PC-9 (cell line): ENCODE results near the gene LYST. TPM values are rescaled to one million over a fixed set of nuclear protein-coding genes. Genes with fewer than 3 reads are reported as not detected.

Experiments
- BruUV-seq: library from RNA; stranded (reverse); fragments of 400-500 nt; replicated peaks from 2 replicates; lab custom pipeline; 2021; lab: Mats Ljungman, UMichigan
- CTCF ChIA-PET: fragments of 300-600 bp; sonication (Branson Sonifier 250); formaldehyde crosslinking; loops from one replicate; lab custom pipeline; 2022; ENCODE audit warnings: antibody characterized with exemption; lab: Charles Lee
- POLR2A ChIA-PET: fragments of 300-600 bp; sonication (Branson Sonifier 250); formaldehyde crosslinking; loops from one replicate; lab custom pipeline; 2022; ENCODE audit warnings: antibody characterized with exemption; ENCODE audit not compliant: unreplicated experiment; lab: Charles Lee
- DNase-seq, 2 experiments: peaks; one replicate each; pipeline versions ENCODE4 v3.0.0 to v3.0.0-alpha.2; 2015 to 2022; ENCODE audit warnings: mixed read lengths in 1 of 2
- H2AFZ ChIP-seq: fragments of 200-600 bp; sonication (generic); 2 replicates; pipeline ENCODE4 v1.8.1; 2017; ENCODE audit warnings: antibody characterized with exemption
- H3F3A ChIP-seq: fragments of 200-600 bp; sonication (generic); 2 replicates; pipeline ENCODE4 v1.8.1; 2017; ENCODE audit warnings: antibody characterized with exemption, mild to moderate bottlenecking, low read depth; ENCODE audit not compliant: insufficient read depth
- H3K27ac ChIP-seq: fragments of 200-600 bp; sonication (generic); 2 replicates; pipeline ENCODE4 v1.6.1; 2016; ENCODE audit warnings: mixed run types
- H3K27me3 ChIP-seq: fragments of 200-600 bp; sonication (generic); 2 replicates; pipeline ENCODE4 v1.6.1; 2016; ENCODE audit warnings: low read depth, mixed run types; ENCODE audit not compliant: insufficient read depth
- H3K36me3 ChIP-seq: fragments of 200-600 bp; sonication (generic); 2 replicates; pipeline ENCODE4 v1.6.1; 2016; ENCODE audit warnings: low read depth, mixed run types
- H3K4me1 ChIP-seq: fragments of 200-600 bp; sonication (generic); replicated peaks from 2 replicates; pipeline ENCODE4 v1.6.1; 2016; ENCODE audit warnings: mixed run types; ENCODE audit not compliant: insufficient read depth
- H3K4me2 ChIP-seq: fragments of 200-600 bp; sonication (generic); 2 replicates; pipeline ENCODE4 v1.6.1; 2017; ENCODE audit warnings: mixed run types
- H3K4me3 ChIP-seq: fragments of 200-600 bp; sonication (generic); 2 replicates; pipeline ENCODE4 v1.6.1; 2016; ENCODE audit warnings: mixed run types
- H3K79me2 ChIP-seq: fragments of 200-600 bp; sonication (generic); 2 replicates; pipeline ENCODE4 v1.6.1; 2017; ENCODE audit warnings: low read depth, mixed run types
- H3K9me2 ChIP-seq: fragments of 200-600 bp; sonication (generic); 2 replicates; pipeline ENCODE4 v1.8.1; 2017; ENCODE audit warnings: mild to moderate bottlenecking; ENCODE audit not compliant: insufficient read depth
- H3K9me3 ChIP-seq: fragments of 200-600 bp; sonication (generic); 2 replicates; pipeline ENCODE4 v1.8.1; 2016; ENCODE audit warnings: low read depth; ENCODE audit not compliant: insufficient read depth
- H4K20me1 ChIP-seq: fragments of 200-600 bp; sonication (generic); 2 replicates; pipeline ENCODE4 v1.8.1; 2017; ENCODE audit not compliant: insufficient read depth
- EZH2 ChIP-seq: fragments of 200-600 bp; sonication (generic); IDR thresholded peaks from 2 replicates; pipeline ENCODE4 v1.8.0; 2017; ENCODE audit warnings: antibody characterized with exemption, low read depth
- intact Hi-C: fragments of 100-400 bp; cut with micrococcal nuclease; formaldehyde crosslinking; loops from one replicate; pipeline ENCODE4 v1.10.0; 2022; ENCODE audit not compliant: unreplicated experiment
- total RNA-seq: library from RNA; stranded (reverse); gene quantifications from 2 replicates; pipeline ENCODE4 v1.2.3, GENCODE V29; 2021
- TF ChIP-seq, protein P1 (sequence below): fragments of 200-600 bp; sonication (generic); conservative IDR thresholded peaks from 2 replicates; pipeline ENCODE4 v1.6.1; 2017; ENCODE audit warnings: mixed run types, antibody characterized with exemption, mild to moderate bottlenecking, moderate library complexity

LYST gene
- total RNA-seq, 1 experiment from 2014 or later = 14.1 TPM

DNA sequence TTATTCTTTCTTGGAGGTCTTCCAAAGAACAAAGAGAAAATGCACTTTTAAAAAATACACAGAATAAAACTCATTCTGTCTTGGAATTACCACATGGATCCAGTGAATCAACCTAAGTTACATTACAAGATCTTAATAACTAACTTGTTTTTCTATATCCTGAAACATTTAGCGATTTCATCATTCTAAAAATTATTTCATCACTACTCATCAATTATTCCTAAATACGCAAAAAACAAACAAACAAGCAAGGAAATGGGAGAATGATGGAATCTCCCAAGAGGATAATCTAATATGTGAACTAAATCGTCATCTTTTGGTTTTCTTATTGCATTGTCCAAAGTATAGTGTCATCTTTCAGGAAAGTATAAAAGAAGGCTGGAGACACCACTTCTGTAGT lies 178.6 kb downstream of the LYST start:
- Histone ChIP-seq H3K79me2 (no peaks in the 10 kb centered on the region), H3K4me2 (no peak overlapping the region), H3K9me2 (no peaks in the 10 kb centered on the region), H3K9me3 (no peaks in the 10 kb centered on the region), H3F3A (no peaks in the 10 kb centered on the region), H3K4me1 (no peaks in the 10 kb centered on the region), H3K36me3 (no peaks in the 10 kb centered on the region), H3K4me3 (no peak overlapping the region), H3K27me3 (no peaks in the 10 kb centered on the region), H3K27ac (no peak overlapping the region), H4K20me1 (no peaks in the 10 kb centered on the region), H2AFZ (no peak overlapping the region)
- intact Hi-C loops = no loop called here
- no peak for DNase-seq
- ChIA-PET CTCF (no interaction called here), POLR2A (no interaction called here)
- BruUV-seq = no TSS peak
- no peak for TF ChIP-seq EZH2
- TF ChIP-seq, protein P1, sequence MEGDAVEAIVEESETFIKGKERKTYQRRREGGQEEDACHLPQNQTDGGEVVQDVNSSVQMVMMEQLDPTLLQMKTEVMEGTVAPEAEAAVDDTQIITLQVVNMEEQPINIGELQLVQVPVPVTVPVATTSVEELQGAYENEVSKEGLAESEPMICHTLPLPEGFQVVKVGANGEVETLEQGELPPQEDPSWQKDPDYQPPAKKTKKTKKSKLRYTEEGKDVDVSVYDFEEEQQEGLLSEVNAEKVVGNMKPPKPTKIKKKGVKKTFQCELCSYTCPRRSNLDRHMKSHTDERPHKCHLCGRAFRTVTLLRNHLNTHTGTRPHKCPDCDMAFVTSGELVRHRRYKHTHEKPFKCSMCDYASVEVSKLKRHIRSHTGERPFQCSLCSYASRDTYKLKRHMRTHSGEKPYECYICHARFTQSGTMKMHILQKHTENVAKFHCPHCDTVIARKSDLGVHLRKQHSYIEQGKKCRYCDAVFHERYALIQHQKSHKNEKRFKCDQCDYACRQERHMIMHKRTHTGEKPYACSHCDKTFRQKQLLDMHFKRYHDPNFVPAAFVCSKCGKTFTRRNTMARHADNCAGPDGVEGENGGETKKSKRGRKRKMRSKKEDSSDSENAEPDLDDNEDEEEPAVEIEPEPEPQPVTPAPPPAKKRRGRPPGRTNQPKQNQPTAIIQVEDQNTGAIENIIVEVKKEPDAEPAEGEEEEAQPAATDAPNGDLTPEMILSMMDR = no peak

DNA sequence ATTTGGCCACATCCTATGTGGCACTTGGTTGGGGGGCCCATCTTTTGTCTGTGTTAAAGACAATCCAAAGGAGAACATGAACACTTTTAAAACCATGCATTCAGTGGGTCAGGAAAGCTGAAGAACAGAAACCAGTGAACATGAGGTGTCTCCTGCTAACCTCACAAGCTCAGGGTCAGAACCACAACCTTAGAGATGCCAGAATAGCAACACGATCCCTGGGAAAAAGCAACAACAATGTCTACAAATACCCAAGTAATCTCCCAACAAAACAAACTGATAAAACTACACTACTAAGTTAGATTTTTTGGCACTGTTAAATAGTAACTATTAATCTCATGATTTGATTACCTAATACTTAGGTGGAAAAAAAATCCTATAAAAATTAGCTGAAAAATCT lies 183.1 kb downstream of the LYST start:
- Histone ChIP-seq H3K36me3 (no peaks in the 10 kb centered on the region), H3K79me2 (no peaks in the 10 kb centered on the region), H3K27me3 (no peaks in the 10 kb centered on the region), H3F3A (no peaks in the 10 kb centered on the region), H3K9me3 (no peaks in the 10 kb centered on the region), H3K4me3 (no peak overlapping the region), H3K4me1 (no peaks in the 10 kb centered on the region), H3K4me2 (no peak overlapping the region), H4K20me1 (no peaks in the 10 kb centered on the region), H2AFZ (no peak overlapping the region), H3K9me2 (no peaks in the 10 kb centered on the region), H3K27ac (no peak overlapping the region)
- TF ChIP-seq, protein P1 = no peak
- TF ChIP-seq EZH2 = no peak
- BruUV-seq = no TSS peak
- ChIA-PET POLR2A (interaction anchor here (0.5 kb wide), 1 partner anchor 70 kb away, joined by 10 read pairs; no protein-coding TSS in a partner anchor), CTCF (interaction anchor here (0.6 kb wide), 1 partner anchor 216 kb away, joined by 19 read pairs; no protein-coding TSS in a partner anchor)
- intact Hi-C loops = no loop called here
- no peak for DNase-seq

- TF ChIP-seq, protein P1 = no peak
- TF ChIP-seq EZH2 = no peak
- H3K27ac ChIP-seq = no peak overlapping the region
- BruUV-seq = no TSS peak
- H3F3A ChIP-seq = no peaks in the 10 kb centered on the region
- no peak overlapping the region for H2AFZ ChIP-seq
- CTCF ChIA-PET = no interaction called here
- no peaks in the 10 kb centered on the region for H3K4me1 ChIP-seq
- DNase-seq = no peak
- intact Hi-C loops = no loop called here
- POLR2A ChIA-PET = no interaction called here
- H3K4me2 ChIP-seq = no peak overlapping the region
- H3K36me3 ChIP-seq = no peaks in the 10 kb centered on the region
- H3K27me3 ChIP-seq = no peaks in the 10 kb centered on the region
- no peaks in the 10 kb centered on the region for H3K9me3 ChIP-seq
- no peaks in the 10 kb centered on the region for H3K79me2 ChIP-seq
- H4K20me1 ChIP-seq = no peaks in the 10 kb centered on the region
- H3K4me3 ChIP-seq = no peak overlapping the region
- H3K9me2 ChIP-seq = 0 out of 2 replicates have a peak, but pooled peaks cover 3% of the 10 kb centered on the region
Measured at GRCh38 chr1:235682216-235682615, 184.5 kb downstream of the LYST start.
